ENCODE measurements around the gene LMBRD1.
"Not testable (repeated sequence)": the region's sequence is repeated elsewhere in the genome, so short reads cannot be mapped to it uniquely, and the experiment has no call there.

The LMBRD1 gene

DNA sequence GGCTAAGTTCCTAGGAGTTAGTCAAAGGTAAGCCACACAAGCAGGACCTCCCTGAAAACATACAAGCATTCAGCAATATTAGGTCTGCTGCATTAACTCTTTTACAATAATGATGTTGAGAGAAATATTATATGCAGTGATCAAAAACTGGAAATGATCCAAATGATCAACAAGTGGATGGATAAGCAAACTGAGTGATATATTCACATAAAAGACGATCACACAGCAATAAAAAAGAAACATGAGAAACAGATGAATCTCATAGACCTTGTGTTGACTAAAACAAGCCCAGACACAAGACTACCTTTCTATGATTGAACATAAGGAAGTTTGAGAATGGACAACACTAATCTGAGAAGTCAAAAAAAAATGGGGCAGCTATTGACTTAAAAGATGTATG lies 39.9 kb downstream of the LMBRD1 start:
- in situ Hi-C loops (cut with MboI; ENCODE audit: low sequenced_read_pairs) = no loop called here

- in situ Hi-C loops (cut with MboI; ENCODE audit: low sequenced_read_pairs) = no loop called here
Observed at GRCh38 chr6:69756366-69756765, 40.4 kb downstream of the LMBRD1 start.

DNA sequence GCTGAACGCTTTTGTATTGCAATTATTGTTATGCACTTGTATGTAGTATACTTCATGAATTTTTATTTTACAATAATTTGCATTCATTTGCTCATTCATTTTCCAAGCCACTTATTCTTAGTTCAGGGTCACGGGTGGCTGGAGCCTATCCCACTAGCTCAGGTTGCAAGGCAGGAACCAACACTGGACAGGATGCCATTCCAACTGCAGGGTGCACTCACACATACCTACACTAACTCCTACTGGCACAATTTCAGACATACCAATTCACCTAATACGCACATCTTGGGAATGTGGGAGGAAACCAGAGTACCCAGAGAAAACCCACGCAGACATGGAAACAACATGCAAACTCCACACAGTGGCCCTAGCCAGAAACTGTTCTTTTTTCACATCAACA lies 61.8 kb downstream of the LMBRD1 start:
- in situ Hi-C loops (cut with MboI; ENCODE audit: low sequenced_read_pairs) = no loop called here

DNA sequence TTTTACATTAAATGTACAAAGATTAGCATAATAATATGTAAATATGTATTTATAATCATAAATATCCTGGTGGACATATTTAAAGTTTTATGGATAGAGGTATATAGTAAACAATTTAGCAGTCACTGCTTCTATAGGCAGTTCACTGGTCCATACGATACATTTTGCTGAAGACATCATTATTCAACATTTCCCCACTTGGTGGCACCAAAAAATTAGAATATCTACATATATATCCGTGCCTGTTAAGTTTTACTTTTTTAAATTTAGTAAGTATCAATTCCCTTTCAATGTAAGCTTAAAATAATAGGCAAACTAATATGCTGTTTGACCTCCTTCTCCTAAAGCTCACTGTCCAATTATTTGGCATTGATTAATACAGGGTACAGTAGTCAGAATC lies 64.2 kb downstream of the LMBRD1 start:
- in situ Hi-C loops (cut with MboI; ENCODE audit: low sequenced_read_pairs) = no loop called here

DNA sequence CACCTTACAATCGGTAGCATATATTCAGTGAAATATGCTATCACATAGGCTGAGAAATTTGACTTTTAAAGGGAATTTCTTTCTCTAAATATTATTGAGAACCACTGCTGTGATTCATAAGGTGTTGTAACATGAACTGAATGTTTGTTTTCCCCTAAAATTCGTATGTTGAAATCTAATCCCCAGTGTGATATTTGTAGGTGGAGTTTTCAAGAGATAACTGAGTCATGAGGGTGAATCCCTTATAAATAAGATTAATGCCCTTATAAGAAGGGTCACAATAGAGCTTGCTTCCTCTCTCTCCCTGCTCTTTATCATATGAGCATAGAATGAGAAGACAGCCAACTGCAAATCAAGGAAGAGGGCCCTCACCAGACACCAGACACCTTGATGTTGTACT lies 64.8 kb downstream of the LMBRD1 start:
- in situ Hi-C loops (cut with MboI; ENCODE audit: low sequenced_read_pairs) = no loop called here

DNA sequence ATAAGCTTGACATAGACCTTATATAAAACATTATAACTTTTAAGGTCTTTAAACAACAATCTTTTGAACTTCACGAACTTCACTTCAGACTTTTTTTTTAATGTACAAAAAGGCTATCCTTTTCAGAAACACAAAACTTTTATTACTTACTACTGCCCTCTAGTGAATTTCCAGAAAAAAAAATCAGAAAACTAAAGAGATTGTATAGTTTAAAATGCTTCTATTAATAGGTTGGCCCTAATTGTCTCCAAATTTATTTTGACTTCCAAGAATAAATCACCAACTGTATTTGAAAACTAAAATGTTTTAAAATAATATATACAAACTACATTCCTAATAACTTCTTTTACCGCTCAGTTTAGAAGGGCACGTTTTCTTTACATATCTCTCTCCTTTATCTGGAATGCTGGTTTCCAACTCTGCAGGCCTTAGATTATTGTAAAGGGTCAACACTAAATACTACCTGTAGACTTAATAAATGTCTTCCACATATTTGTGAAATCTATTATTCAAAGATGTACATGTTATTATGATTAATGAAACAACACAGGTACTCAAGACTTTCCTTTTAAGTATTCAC lies 66.8 kb downstream of the LMBRD1 start:
- in situ Hi-C loops (cut with MboI; ENCODE audit: low sequenced_read_pairs) = no loop called here

GRCh38 chr6:69722683-69723082 lies 74.1 kb downstream of the LMBRD1 start:
- in situ Hi-C loops (cut with MboI; ENCODE audit: low sequenced_read_pairs) = no loop called here

- in situ Hi-C loops (cut with MboI; ENCODE audit: low sequenced_read_pairs) = no loop called here
Observed at GRCh38 chr6:69719602-69720193, 77.1 kb downstream of the LMBRD1 start.

DNA sequence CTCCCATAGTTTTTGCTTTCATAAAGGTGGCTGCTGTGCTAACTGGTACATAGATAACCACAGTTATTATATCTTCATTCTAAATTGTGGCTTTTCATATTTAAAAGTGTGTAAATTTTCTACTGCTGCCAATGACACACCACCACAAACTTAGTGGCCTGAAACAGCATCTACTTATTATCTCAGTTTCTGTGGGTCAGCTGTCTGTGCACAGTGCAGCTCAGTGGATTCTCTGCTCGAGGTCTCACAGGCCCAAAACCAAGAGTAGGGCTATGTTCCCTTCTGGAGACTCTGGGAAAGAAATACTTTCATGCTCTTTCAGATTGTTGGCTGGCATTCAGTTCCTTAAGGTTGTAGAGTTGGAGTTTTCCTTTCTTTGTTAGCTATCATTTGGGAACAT lies 90.1 kb downstream of the LMBRD1 start:
- in situ Hi-C loops (cut with MboI; ENCODE audit: low sequenced_read_pairs) = no loop called here

GRCh38 chr6:69705954-69706353 lies 90.9 kb downstream of the LMBRD1 start:
- in situ Hi-C loops (cut with MboI; ENCODE audit: low sequenced_read_pairs) = no loop called here

DNA sequence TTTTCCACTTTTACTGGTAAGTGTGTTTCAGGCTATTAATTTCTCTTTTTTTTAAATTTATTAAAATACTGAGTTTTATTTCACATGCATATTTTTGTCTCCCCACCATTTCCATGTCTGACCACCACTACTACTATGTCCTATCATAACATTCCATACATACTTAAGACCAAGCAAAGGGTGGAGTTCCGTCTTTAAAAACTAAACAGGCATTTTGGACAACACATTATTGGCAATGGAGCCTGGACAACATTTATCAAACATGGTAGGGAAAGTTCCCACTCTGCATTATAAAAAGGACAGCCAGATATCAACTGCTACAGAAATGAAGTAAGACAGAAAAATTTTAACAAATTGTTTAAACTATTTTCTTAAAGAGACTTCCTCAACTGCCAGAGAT lies 91.9 kb downstream of the LMBRD1 start:
- in situ Hi-C loops (cut with MboI; ENCODE audit: low sequenced_read_pairs) = no loop called here

DNA sequence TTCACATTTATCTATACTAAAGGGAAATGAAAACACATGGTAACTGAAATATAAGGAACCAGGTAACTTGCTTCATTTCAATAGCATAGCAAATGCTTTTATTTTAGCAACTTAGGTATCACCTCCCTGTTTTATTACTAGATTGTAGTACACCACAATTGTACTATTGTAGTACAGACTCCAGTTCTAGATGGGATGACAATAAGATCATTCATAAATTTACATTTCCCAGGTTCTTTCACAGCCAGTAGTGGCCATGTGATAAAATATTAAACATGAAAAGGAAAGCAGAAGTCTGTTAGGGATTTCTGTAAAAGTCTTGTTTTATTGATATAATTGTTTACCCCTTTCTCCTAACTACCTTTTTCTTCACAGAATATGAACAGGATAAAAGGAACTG lies 97.2 kb downstream of the LMBRD1 start:
- in situ Hi-C loops (cut with MboI; ENCODE audit: low sequenced_read_pairs) = no loop called here

DNA sequence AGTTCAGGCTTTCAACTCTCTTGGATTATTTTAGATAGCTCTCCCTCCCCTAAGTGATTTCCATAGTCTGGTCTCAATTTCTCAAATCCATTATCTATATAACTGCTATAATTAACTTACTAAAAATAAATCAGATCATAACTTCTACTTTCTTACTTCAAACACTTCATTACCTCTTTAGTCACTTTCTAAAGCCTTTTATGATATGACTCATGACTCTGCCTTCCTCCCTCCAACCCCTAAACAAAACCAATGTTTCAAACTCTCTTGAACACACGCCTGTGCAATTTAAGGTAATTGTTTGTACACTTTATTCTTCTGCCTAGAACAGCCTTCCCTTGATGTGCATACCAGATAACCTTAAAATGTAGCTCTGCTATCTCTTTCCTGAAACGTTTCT lies 100.5 kb downstream of the LMBRD1 start:
- in situ Hi-C loops (cut with MboI; ENCODE audit: low sequenced_read_pairs) = no loop called here

GRCh38 chr6:69693762-69694161 lies 103.0 kb downstream of the LMBRD1 start:
- in situ Hi-C loops (cut with MboI; ENCODE audit: low sequenced_read_pairs) = no loop called here

DNA sequence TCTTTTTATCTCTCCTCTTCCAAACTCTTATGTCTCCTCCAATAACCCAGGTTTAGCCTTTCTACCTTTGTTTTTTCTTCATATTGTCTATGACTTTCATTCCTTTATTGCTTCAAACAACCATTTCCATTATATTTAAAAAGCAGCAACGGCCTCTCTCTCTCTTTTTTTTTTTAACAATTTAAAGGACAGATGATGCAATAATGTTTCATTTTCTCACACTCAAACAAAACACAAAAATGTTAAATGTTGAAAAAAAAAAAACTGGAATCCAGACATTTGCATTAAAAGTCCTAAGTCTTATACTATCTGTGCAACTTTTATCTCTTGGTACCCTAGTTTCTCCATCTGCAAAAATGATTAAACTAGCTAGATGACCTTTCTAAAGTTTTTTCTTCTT lies 105.8 kb downstream of the LMBRD1 start:
- in situ Hi-C loops (cut with MboI; ENCODE audit: low sequenced_read_pairs) = no loop called here

DNA sequence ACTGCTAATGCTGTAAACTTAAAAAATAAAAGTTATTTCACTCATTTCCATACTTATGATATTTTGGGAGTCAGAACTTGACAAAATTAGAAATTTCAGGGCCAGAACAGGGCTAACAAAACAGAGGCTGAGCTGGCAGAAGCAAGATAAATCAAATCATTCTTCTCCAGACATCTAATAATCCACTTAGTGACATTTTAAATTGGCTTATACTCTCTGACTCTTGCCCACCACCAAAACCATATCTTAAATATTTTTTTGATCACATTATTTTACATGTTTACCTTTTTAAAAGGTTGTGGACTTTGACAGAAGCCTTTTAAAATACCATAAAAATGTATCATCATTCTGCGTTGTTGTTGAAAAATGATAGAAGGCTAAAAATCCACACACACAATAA lies 116.5 kb downstream of the LMBRD1 start:
- in situ Hi-C loops (cut with MboI; ENCODE audit: low sequenced_read_pairs) = no loop called here

GRCh38 chr6:69673298-69673697 lies 123.5 kb downstream of the LMBRD1 start:
- in situ Hi-C loops (cut with MboI; ENCODE audit: low sequenced_read_pairs) = no loop called here

GRCh38 chr6:69668916-69669315 lies 127.9 kb downstream of the LMBRD1 start:
- in situ Hi-C loops (cut with MboI; ENCODE audit: low sequenced_read_pairs) = no loop called here

GRCh38 chr6:69666779-69667178 lies 130.0 kb downstream of the LMBRD1 start:
- in situ Hi-C loops (cut with MboI; ENCODE audit: low sequenced_read_pairs) = not testable (repeated sequence)

DNA sequence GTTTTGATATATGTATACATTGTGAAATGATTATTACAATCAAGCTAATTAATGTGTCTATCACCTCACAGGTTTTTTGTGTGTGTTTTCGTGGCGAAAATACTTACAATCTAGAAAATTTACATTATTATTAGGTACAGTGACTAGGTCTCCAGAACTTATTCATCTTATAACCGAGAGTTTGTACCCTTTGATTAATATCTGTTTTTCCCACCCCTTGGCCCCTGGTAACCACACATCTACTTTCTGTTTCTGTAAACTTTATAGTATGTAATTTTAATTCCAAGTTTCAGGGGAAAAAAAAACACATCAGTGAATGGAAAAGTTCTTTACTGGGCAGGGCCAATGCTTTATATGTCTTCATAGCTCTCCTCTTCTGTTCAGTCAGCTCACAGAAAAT lies 131.4 kb downstream of the LMBRD1 start:
- in situ Hi-C loops (cut with MboI; ENCODE audit: low sequenced_read_pairs) = no loop called here

- in situ Hi-C loops (cut with MboI; ENCODE audit: low sequenced_read_pairs) = no loop called here
Observed at GRCh38 chr6:69664551-69664950, 132.3 kb downstream of the LMBRD1 start.

DNA sequence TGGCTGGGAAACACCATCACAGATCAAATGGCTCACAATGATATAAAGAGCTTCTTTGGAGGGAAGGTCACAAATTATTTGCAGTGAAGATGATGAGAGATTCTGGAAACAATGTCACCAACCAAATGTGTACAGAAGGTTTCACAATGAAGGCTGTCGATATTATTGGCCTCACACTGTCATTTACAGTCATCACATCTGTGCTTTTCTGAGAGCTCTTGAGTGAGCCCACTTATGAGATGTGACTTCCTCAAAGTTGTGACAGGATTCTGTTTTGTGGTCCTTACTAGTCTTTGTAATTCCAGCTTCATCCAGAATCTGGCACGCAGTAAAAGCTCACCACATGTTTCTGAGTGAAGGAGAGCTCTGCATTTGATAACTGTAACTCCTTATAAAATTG lies 133.6 kb downstream of the LMBRD1 start:
- in situ Hi-C loops (cut with MboI; ENCODE audit: low sequenced_read_pairs) = no loop called here

DNA sequence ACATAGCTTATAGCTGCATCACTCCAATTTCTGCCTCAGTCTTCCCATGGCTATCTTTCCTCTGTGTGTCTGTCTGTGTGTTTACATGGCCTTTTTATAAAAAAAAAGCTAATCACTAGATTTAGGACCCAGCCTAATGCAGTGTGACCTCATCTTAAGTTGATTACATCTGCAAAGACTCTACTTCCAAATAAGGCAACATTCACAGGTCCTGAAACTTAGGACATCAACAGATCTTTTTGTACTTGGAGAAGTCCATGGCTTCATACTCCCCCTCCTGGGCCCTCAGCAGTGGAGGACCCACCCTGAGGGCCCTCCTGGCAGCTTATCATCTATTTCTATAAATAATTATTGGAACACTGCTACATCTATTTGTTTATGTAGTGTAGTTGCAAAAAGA lies 146.1 kb downstream of the LMBRD1 start:
- in situ Hi-C loops (cut with MboI; ENCODE audit: low sequenced_read_pairs) = no loop called here

All from HL-60/S4 treated with phorbol 12-myristate 13-acetate at 8.2 ng/mL for 4 days and 3 days (cell line).